ENCODE measurements around the gene TTC21B. TPM values are rescaled to one million over a fixed set of nuclear protein-coding genes. Genes with fewer than 3 reads are reported as not detected.

The TTC21B gene
- polyA plus RNA-seq, 3 donors from 2014 or later, result 4.3 to 8.8 (median 7.8) TPM

DNA sequence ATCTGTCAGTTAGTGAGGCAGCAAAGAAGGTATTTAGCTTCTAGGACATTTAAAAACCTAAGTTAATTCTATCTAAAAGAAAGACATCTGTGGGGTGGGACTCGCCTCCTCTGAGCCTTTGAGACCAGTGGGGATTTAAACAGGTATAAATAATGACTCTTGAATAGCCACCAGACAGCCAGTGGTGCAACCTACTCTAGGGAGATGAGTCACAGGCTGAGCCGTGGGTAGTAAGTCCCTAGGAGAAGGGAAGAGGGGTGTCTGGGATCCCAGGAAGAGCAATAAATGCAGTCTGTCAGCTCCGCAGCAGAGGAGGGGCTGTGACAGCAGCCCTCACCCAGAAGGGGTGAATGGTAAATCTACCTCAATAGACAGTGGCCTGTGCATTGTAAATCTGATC, 116.5 kb downstream of the TTC21B start:
- no peak overlapping the region for H3K4me3 Mint-ChIP-seq
- DNase-seq, result no peak
- H3K27me3 Mint-ChIP-seq (ENCODE audit: low read depth in 3 of 3), result peaks cover 0 to 2% (median 2%) of the 10 kb centered on the region in 3 donors
- no peak overlapping the region for H3K27ac Mint-ChIP-seq
- peaks cover under 1 to 20% (median 4%) of the 10 kb centered on the region in 3 donors for H3K36me3 Mint-ChIP-seq
- no peaks in the 10 kb centered on the region for H3K4me1 Mint-ChIP-seq
- no peaks in the 10 kb centered on the region for H3K9me3 Mint-ChIP-seq

- H3K4me3 Mint-ChIP-seq, result no peak overlapping the region
- peaks cover under 1 to 4% (median 2%) of the 10 kb centered on the region in 3 donors for H3K27me3 Mint-ChIP-seq (ENCODE audit: low read depth in 3 of 3)
- no peaks in the 10 kb centered on the region for H3K9me3 Mint-ChIP-seq
- H3K4me1 Mint-ChIP-seq, result no peaks in the 10 kb centered on the region
- H3K36me3 Mint-ChIP-seq, result peaks cover 0 to 17% (median 3%) of the 10 kb centered on the region in 3 donors
- no peak for DNase-seq
- H3K27ac Mint-ChIP-seq, result no peak overlapping the region
Measured at GRCh38 chr2:165835363-165835762, 118.2 kb downstream of the TTC21B start.

DNA sequence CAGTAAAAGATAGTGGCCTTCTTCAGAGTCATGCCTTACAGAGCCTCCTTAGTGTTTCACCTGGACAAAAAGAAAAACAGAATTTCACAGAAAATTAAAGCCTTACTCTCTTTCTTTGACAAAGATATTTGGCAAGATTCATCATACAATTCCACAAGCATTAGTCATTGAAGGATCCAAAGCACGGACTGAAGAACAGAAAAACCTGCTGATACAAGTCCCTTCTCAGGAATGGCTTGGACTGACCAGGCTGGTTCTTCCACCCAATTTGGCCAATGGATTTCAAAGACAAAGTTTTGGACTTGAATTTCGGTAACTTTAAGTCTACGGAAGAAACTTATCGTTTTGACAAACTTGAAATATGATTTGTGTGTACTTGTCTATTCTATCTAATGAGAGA, 120.4 kb downstream of the TTC21B start:
- Mint-ChIP-seq H3K4me3 (no peak overlapping the region), H3K4me1 (no peaks in the 10 kb centered on the region), H3K27ac (no peak overlapping the region), H3K27me3 (ENCODE audit: low read depth in 3 of 3) (peaks cover 2 to 4% (median 3%) of the 10 kb centered on the region in 3 donors), H3K36me3 (peaks cover 0 to 9% (median 3%) of the 10 kb centered on the region in 3 donors), H3K9me3 (no peaks in the 10 kb centered on the region)
- DNase-seq, result no peak

DNA sequence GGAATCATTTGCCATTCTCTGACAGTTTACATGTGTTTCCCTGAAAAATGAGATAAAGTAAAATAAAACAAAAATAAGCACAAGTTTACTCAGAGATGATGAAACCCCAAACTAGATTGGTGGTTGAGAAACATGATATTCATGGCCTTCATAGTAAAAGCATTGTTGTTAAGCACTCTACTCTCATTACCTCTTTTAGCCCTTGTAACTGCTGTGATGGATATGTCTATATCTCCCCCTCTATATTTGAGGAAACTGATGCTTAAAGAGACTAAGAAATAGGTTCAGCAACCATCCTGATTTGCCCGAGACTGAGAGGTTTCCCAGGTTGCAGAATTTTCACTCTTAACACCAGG, 125.7 kb downstream of the TTC21B start:
- Mint-ChIP-seq H3K27ac (no peak overlapping the region), H3K4me3 (no peak overlapping the region), H3K9me3 (no peaks in the 10 kb centered on the region), H3K27me3 (ENCODE audit: low read depth in 3 of 3) (peaks cover 0 to 5% (median 5%) of the 10 kb centered on the region in 3 donors), H3K4me1 (no peaks in the 10 kb centered on the region), H3K36me3 (peaks cover 0 to 5% (median 3%) of the 10 kb centered on the region in 3 donors)
- DNase-seq, result no peak

- H3K27me3 Mint-ChIP-seq (ENCODE audit: low read depth in 3 of 3), result peaks cover 0 to 5% (median 5%) of the 10 kb centered on the region in 3 donors
- DNase-seq, result no peak
- H3K27ac Mint-ChIP-seq, result no peak overlapping the region
- H3K4me3 Mint-ChIP-seq, result no peak overlapping the region
- H3K9me3 Mint-ChIP-seq, result no peaks in the 10 kb centered on the region
- H3K4me1 Mint-ChIP-seq, result no peaks in the 10 kb centered on the region
- peaks cover 0 to 4% (median 3%) of the 10 kb centered on the region in 3 donors for H3K36me3 Mint-ChIP-seq
Measured at GRCh38 chr2:165827016-165827920, 126.3 kb downstream of the TTC21B start.

- H3K27ac Mint-ChIP-seq, result no peak overlapping the region
- no peaks in the 10 kb centered on the region for H3K4me1 Mint-ChIP-seq
- H3K36me3 Mint-ChIP-seq, result no peaks in the 10 kb centered on the region
- peaks cover 0 to 3% (median 2%) of the 10 kb centered on the region in 3 donors for H3K27me3 Mint-ChIP-seq (ENCODE audit: low read depth in 3 of 3)
- H3K9me3 Mint-ChIP-seq, result peaks cover 0 to 2% (median 0%) of the 10 kb centered on the region in 6 donors
- no peak for DNase-seq
- no peak overlapping the region for H3K4me3 Mint-ChIP-seq
Measured at GRCh38 chr2:165825041-165825440, 128.5 kb downstream of the TTC21B start.

Other genes with a start within 250 kb of the TTC21B start
- gene GALNT3, start 159.5 kb downstream of the TTC21B start, polyA plus RNA-seq, result 1 to 10 TPM; 7.2 to 7.6 (median 7.4) TPM
- not detected for gene SCN1A, start 174.2 kb upstream of the TTC21B start, polyA plus RNA-seq